Activated naive CD4-positive, alpha-beta T cell treated with anti-CD3 and anti-CD28 coated beads, Interleukin-2, amount 50 U/mL, for 72 hours (primary cell): ENCODE measurements around the gene METTL2A. TPM values are rescaled to one million over a fixed set of nuclear protein-coding genes. Genes with fewer than 3 reads are reported as not detected.
"Not testable (repeated sequence)": the region's sequence is repeated elsewhere in the genome, so short reads cannot be mapped to it uniquely, and the experiment has no call there.

Source experiments
- ATAC-seq, 2 donors: fragments of 150-1000 bp; cut with Tn5 transposase; 2 replicates each; pipeline ENCODE4 v1.10.0; 2021; ENCODE audit warnings: mild to moderate bottlenecking in 2 of 2, moderate library complexity in 2 of 2
- DNase-seq, 2 donors: peaks; one replicate each; pipeline ENCODE4 v3.0.0; 2021 to 2022; ENCODE audit warnings: low spot score in 2 of 2
- H3K27ac Mint-ChIP-seq, 2 donors: one replicate each; pipeline ENCODE4 v1.8.0; 2022; ENCODE audit warnings: mild to moderate bottlenecking in 2 of 2, mixed read lengths in 2 of 2
- H3K36me3 Mint-ChIP-seq, 2 donors: one replicate each; pipeline ENCODE4 v1.8.0; 2022; ENCODE audit warnings: mixed read lengths in 2 of 2
- H3K9me3 Mint-ChIP-seq, 2 donors: one replicate each; pipeline ENCODE4 v1.8.0; 2022; ENCODE audit warnings: mixed read lengths in 2 of 2
- total RNA-seq, 2 donors: library from RNA; stranded (reverse); gene quantifications; one replicate each; pipeline ENCODE4 v1.2.3, GENCODE V29; 2022

The METTL2A gene
- total RNA-seq = 10 to 100 TPM; 22.7 to 25.1 TPM

GRCh38 chr17:62423647-62424461 is at the start of gene METTL2A:
Gene METTL2A, plus strand, starts transcription at chr17:62423897. Its CDS starts 6 bp downstream, at chr17:62423903.
- peak; percentile 96 for ATAC-seq
- peaks cover 16% of the 10 kb centered on the region in 2 donors for H3K36me3 Mint-ChIP-seq
- peak within 1 kb of the TSS; percentile 93 to 99 for H3K27ac Mint-ChIP-seq
- DNase-seq = peak; percentile 85 to 88
- H3K9me3 Mint-ChIP-seq = not testable (repeated sequence)

GRCh38 chr17:62380253-62380652 is 43.4 kb upstream of the METTL2A start, which contains the start of gene EFCAB3:
Gene EFCAB3, plus strand, starts transcription at chr17:62380553. Its CDS starts 2,427 bp downstream, at chr17:62382980.
- ATAC-seq (no peak), DNase-seq (no peak)
- Mint-ChIP-seq H3K9me3 (no peaks in the 10 kb centered on the region), H3K36me3 (no peaks in the 10 kb centered on the region), H3K27ac (no peak within 1 kb of the TSS)

GRCh38 chr17:62381561-62381960 is 42.1 kb upstream of the METTL2A start:
- no peak overlapping the region for H3K27ac Mint-ChIP-seq
- no peaks in the 10 kb centered on the region for H3K36me3 Mint-ChIP-seq
- ATAC-seq (no peak), DNase-seq (no peak)
- no peaks in the 10 kb centered on the region for H3K9me3 Mint-ChIP-seq

GRCh38 chr17:62388856-62389255 is 34.8 kb upstream of the METTL2A start:
- Mint-ChIP-seq H3K36me3 (no peaks in the 10 kb centered on the region), H3K27ac (no peak overlapping the region), H3K9me3 (no peaks in the 10 kb centered on the region)
- DNase-seq = no peak
- no peak for ATAC-seq

- H3K36me3 Mint-ChIP-seq = no peaks in the 10 kb centered on the region
- no peaks in the 10 kb centered on the region for H3K9me3 Mint-ChIP-seq
- ATAC-seq (no peak), DNase-seq (no peak)
- no peak overlapping the region for H3K27ac Mint-ChIP-seq
Measured at GRCh38 chr17:62392908-62393307, 30.8 kb upstream of the METTL2A start.

GRCh38 chr17:62398891-62399290 is 24.8 kb upstream of the METTL2A start:
- peak overlapping the region in 1 of 2 donors; percentile 26 for H3K27ac Mint-ChIP-seq
- peaks cover 0 to 4% of the 10 kb centered on the region in 2 donors for H3K36me3 Mint-ChIP-seq
- ATAC-seq = no peak

GRCh38 chr17:62405451-62405850 is 18.2 kb upstream of the METTL2A start:
- Mint-ChIP-seq H3K27ac (no peak overlapping the region), H3K9me3 (peaks cover 0 to 4% of the 10 kb centered on the region in 2 donors), H3K36me3 (peaks cover 0 to 4% of the 10 kb centered on the region in 2 donors)
- DNase-seq (no peak), ATAC-seq (no peak)

More at GRCh38 chr17:62398891-62399290, 24.8 kb upstream of the METTL2A start:
- peaks cover 0 to 4% of the 10 kb centered on the region in 2 donors for H3K9me3 Mint-ChIP-seq
- DNase-seq = no peak

GRCh38 chr17:62413090-62413489 is 10.6 kb upstream of the METTL2A start:
- not testable (repeated sequence) for H3K27ac Mint-ChIP-seq, H3K9me3 Mint-ChIP-seq, ATAC-seq, DNase-seq, H3K36me3 Mint-ChIP-seq

GRCh38 chr17:62426214-62426613 is 2.5 kb downstream of the METTL2A start:
- H3K27ac Mint-ChIP-seq, DNase-seq: not testable (repeated sequence)
- H3K36me3 Mint-ChIP-seq = peaks cover 16% of the 10 kb centered on the region in 2 donors

GRCh38 chr17:62435251-62435650 is 11.6 kb downstream of the METTL2A start:
- not testable (repeated sequence) for H3K36me3 Mint-ChIP-seq, ATAC-seq, H3K9me3 Mint-ChIP-seq, DNase-seq, H3K27ac Mint-ChIP-seq

More at GRCh38 chr17:62426214-62426613, 2.5 kb downstream of the METTL2A start:
- ATAC-seq, H3K9me3 Mint-ChIP-seq: not testable (repeated sequence)

- not testable (repeated sequence) for DNase-seq, H3K27ac Mint-ChIP-seq, H3K9me3 Mint-ChIP-seq, ATAC-seq, H3K36me3 Mint-ChIP-seq
Measured at GRCh38 chr17:62441181-62441580, 17.5 kb downstream of the METTL2A start.

- no peak for DNase-seq
- no peaks in the 10 kb centered on the region for H3K9me3 Mint-ChIP-seq
- ATAC-seq = no peak
- H3K27ac Mint-ChIP-seq = no peak overlapping the region
- H3K36me3 Mint-ChIP-seq = peaks cover 9 to 17% of the 10 kb centered on the region in 2 donors
Measured at GRCh38 chr17:62444063-62444462, 20.4 kb downstream of the METTL2A start.

GRCh38 chr17:62445791-62446190 is 22.1 kb downstream of the METTL2A start:
- peaks cover 9 to 19% of the 10 kb centered on the region in 2 donors for H3K36me3 Mint-ChIP-seq
- H3K27ac Mint-ChIP-seq, ATAC-seq, DNase-seq, H3K9me3 Mint-ChIP-seq: not testable (repeated sequence)

- H3K36me3 Mint-ChIP-seq = peaks cover 15 to 18% of the 10 kb centered on the region in 2 donors
- not testable (repeated sequence) for DNase-seq, H3K9me3 Mint-ChIP-seq, H3K27ac Mint-ChIP-seq, ATAC-seq
Measured at GRCh38 chr17:62452195-62452594, 28.5 kb downstream of the METTL2A start.

- peaks cover 7 to 12% of the 10 kb centered on the region in 2 donors for H3K36me3 Mint-ChIP-seq
- not testable (repeated sequence) for DNase-seq, H3K9me3 Mint-ChIP-seq, ATAC-seq, H3K27ac Mint-ChIP-seq
Measured at GRCh38 chr17:62453041-62453440, 29.3 kb downstream of the METTL2A start.

- H3K27ac Mint-ChIP-seq, H3K9me3 Mint-ChIP-seq, ATAC-seq, H3K36me3 Mint-ChIP-seq, DNase-seq: not testable (repeated sequence)
Measured at GRCh38 chr17:62453656-62454055, 30.0 kb downstream of the METTL2A start.

GRCh38 chr17:62454111-62454510 is 30.4 kb downstream of the METTL2A start:
- not testable (repeated sequence) for DNase-seq, H3K9me3 Mint-ChIP-seq, ATAC-seq, H3K36me3 Mint-ChIP-seq, H3K27ac Mint-ChIP-seq
